Muscle layer of duodenum (tissue), 2 donors: ENCODE data around the gene NECTIN1.

Experiments
- H3K27ac ChIP-seq: one replicate; pipeline ENCODE4 v1.7.0; 2013; ENCODE audit warnings: mild to moderate bottlenecking, low read length
- H3K27me3 ChIP-seq: one replicate; pipeline ENCODE4 v1.7.0; 2013; ENCODE audit warnings: low read depth, mild to moderate bottlenecking, control low read depth, low read length
- H3K36me3 ChIP-seq, 2 donors: one replicate each; pipeline ENCODE4 v1.7.0; 2013; ENCODE audit warnings: low read length in 2 of 2, control low read depth in 1 of 2, mild to moderate bottlenecking in 1 of 2; ENCODE audit not compliant: insufficient read depth in 2 of 2, control insufficient read depth in 1 of 2
- H3K4me1 ChIP-seq, 2 donors: one replicate each; pipeline ENCODE4 v1.7.0; 2013; ENCODE audit warnings: low read length in 2 of 2, mild to moderate bottlenecking in 2 of 2, control low read depth in 1 of 2, moderate library complexity in 1 of 2; ENCODE audit not compliant: insufficient read depth in 2 of 2, control insufficient read depth in 1 of 2
- H3K4me3 ChIP-seq, 2 donors: one replicate each; pipeline ENCODE4 v1.7.0; 2013; ENCODE audit warnings: low read length in 2 of 2, low read depth in 1 of 2, mild to moderate bottlenecking in 1 of 2
- H3K9me3 ChIP-seq, 2 donors: one replicate each; pipeline ENCODE4 v1.7.0; 2013; ENCODE audit warnings: low read length in 2 of 2, control low read depth in 1 of 2, mild to moderate bottlenecking in 1 of 2; ENCODE audit not compliant: control insufficient read depth in 1 of 2
- donor health status: healthy.

Gene NECTIN1

DNA sequence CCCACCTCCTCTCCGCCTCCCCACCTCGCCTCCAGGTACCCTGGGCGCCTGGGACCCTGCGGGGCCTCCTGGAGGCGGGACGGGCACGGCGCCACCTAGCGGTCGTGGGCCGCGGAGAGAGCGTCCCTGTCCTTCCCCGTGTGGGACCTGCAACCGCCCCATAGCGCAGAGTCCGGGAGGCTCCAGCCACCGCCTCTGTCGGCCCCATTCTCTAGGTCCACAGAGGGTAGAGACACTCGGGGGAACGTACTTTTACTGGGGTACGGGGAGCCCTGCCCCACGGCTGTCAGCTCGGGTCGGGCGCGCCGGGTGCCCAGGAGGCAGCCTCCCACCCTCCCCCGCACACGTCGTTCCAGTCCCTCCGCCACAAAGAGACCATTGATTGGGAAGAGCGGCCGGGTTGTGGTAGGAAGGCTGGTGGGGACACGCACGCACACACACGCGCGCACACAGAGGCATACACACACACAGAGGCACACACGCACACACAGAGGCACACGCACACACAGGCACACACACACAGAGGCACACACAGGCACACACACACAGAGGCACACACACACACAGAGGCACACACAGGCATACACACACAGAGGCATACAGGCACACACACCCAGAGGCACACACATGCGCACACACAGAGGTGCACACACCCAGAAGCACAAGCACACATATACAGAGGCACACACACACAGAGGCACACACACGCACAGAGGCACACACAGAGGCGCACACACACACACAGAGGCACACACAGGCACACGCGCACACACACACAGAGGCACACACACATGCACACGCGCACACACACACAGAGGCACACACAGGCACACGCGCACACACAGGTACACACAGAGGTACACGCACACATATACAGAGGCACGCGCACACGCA lies 12.6 kb upstream of the NECTIN1 start:
- peak overlapping the region in 1 of 2 donors; percentile 26 for H3K4me3 ChIP-seq

DNA sequence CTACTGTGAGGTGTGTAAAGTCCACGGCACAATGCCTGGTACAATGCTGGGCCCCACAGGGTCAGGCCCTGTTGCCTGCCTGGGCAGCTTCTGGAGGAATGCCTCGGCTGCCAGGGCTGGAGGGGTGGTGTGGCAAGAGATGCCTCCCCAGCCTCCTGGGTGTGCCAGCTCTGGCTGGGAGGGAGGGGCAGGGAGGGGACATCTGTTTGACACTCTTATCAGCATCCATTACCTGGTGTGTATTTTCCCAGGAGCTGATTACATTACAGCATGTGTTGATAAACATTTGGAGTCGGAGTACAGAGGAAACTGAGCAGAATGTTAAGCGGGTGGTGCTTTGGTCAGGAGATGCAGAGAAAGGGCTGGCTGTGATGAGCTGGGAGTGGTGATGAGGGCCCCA lies 11.0 kb upstream of the NECTIN1 start:
- no peak overlapping the region for H3K4me3 ChIP-seq
- no peaks in the 10 kb centered on the region for H3K9me3 ChIP-seq
- H3K27me3 ChIP-seq: peaks cover 18% of the 10 kb centered on the region
- peaks cover 13 to 16% of the 10 kb centered on the region in 2 donors for H3K4me1 ChIP-seq
- H3K27ac ChIP-seq: peak overlapping the region; percentile 36
- H3K36me3 ChIP-seq: no peaks in the 10 kb centered on the region

More for the DNA sequence above, 12.6 kb upstream of the NECTIN1 start:
- peaks cover 18% of the 10 kb centered on the region for H3K27me3 ChIP-seq
- no peaks in the 10 kb centered on the region for H3K36me3 ChIP-seq
- H3K9me3 ChIP-seq: no peaks in the 10 kb centered on the region
- H3K27ac ChIP-seq: no peak overlapping the region
- H3K4me1 ChIP-seq: peaks cover 13 to 16% of the 10 kb centered on the region in 2 donors

- Histone ChIP-seq H3K27me3 (peaks cover 18% of the 10 kb centered on the region), H3K4me3 (no peak overlapping the region), H3K9me3 (no peaks in the 10 kb centered on the region), H3K36me3 (no peaks in the 10 kb centered on the region), H3K4me1 (peaks cover 13 to 16% of the 10 kb centered on the region in 2 donors), H3K27ac (peak overlapping the region; percentile 36)
Observed at GRCh38 chr11:119739021-119739703, 10.2 kb upstream of the NECTIN1 start.

DNA sequence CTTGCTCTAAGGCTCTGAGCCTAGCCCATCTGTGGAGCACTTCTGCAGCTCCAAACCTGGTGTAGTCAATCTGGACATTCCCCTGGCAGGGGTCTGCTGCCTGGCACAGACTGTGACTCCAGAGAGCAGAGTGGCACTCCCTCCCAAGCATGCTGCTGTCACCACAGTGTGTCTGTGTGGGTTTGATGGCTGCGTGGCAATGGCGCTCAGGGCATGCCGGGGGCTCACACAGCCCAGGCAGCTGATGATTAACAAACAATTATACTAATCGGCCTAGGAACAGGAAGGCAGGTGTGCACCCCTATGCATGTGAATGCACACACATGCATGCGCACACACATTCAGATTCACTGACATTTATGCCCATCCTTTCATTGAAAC lies 9.0 kb upstream of the NECTIN1 start:
- Histone ChIP-seq H3K4me1 (peaks cover 13 to 16% of the 10 kb centered on the region in 2 donors), H3K27me3 (peaks cover 13% of the 10 kb centered on the region), H3K9me3 (no peaks in the 10 kb centered on the region), H3K36me3 (no peaks in the 10 kb centered on the region), H3K4me3 (no peak overlapping the region), H3K27ac (no peak overlapping the region)

GRCh38 chr11:119737366-119738058 lies 8.5 kb upstream of the NECTIN1 start:
- Histone ChIP-seq H3K4me1 (peaks cover 11 to 16% of the 10 kb centered on the region in 2 donors), H3K27me3 (peaks cover 10% of the 10 kb centered on the region), H3K27ac (no peak overlapping the region), H3K9me3 (no peaks in the 10 kb centered on the region), H3K36me3 (no peaks in the 10 kb centered on the region), H3K4me3 (no peak overlapping the region)

GRCh38 chr11:119734788-119735187 lies 5.8 kb upstream of the NECTIN1 start:
- Histone ChIP-seq H3K27ac (no peak overlapping the region), H3K36me3 (no peaks in the 10 kb centered on the region), H3K4me1 (peaks cover 7 to 9% of the 10 kb centered on the region in 2 donors), H3K9me3 (no peaks in the 10 kb centered on the region), H3K4me3 (no peak overlapping the region), H3K27me3 (no peaks in the 10 kb centered on the region)

DNA sequence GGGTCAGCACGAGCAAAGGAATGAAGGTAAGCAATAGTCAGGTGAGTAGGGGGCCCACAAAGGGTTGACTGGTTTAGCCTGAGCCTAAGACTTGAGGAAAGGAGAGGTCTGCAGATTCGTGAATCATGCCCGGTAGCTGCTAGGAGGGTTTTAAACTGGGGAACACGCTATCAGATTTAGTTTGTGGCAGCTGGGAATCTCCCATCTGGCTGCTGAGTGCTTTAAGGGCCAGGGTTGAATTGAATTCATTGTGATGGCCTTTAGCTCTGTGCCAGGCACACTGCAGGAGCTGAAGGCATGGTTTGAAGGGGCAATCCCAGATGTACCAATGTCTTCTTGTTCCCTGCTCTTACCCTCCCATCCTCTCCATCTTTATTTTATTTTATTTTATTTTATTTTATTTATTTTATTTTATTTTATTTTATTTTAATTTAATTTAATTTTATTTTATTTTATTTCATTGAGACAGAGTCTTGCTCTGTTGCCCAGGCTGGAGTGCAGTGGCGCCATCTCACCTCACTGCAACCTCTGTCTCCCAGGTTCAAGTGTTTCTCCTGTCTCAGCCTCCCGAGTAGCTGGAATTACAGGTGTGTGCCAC lies 1.9 kb upstream of the NECTIN1 start:
- no peak overlapping the region for H3K4me3 ChIP-seq
- H3K4me1 ChIP-seq: peaks cover 7 to 28% of the 10 kb centered on the region in 2 donors
- H3K36me3 ChIP-seq: no peaks in the 10 kb centered on the region
- H3K27ac ChIP-seq: no peak overlapping the region
- no peaks in the 10 kb centered on the region for H3K9me3 ChIP-seq
- H3K27me3 ChIP-seq: peaks cover 4% of the 10 kb centered on the region

GRCh38 chr11:119729951-119730613 lies 1.1 kb upstream of the NECTIN1 start:
- Histone ChIP-seq H3K9me3 (no peaks in the 10 kb centered on the region), H3K27me3 (peaks cover 4% of the 10 kb centered on the region), H3K4me1 (peaks cover 7 to 28% of the 10 kb centered on the region in 2 donors), H3K27ac (peak overlapping the region; percentile 51), H3K4me3 (peak overlapping the region; percentile 76 to 80), H3K36me3 (no peaks in the 10 kb centered on the region)

DNA sequence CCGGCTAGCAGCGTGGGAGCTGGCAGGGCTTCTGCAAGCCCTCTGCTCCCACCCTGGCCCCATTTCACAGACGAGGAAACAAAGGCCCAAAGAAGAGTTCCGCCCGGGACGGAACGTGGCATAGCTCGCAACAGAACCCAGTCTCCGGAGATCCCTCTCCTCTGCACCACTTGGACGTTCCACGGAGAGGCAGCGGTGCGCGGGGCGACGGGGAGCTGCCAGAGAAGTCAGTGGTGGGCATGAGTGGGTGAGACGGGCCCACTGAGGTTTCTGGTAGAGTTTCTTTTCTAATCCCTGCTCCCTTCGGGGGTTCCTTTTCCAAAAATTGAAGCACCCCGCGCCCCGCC lies 554 bp upstream of the NECTIN1 start:
- Histone ChIP-seq H3K4me3 (peak overlapping the region; percentile 76 to 80), H3K36me3 (no peaks in the 10 kb centered on the region), H3K4me1 (peaks cover 7 to 28% of the 10 kb centered on the region in 2 donors), H3K27me3 (peaks cover 4% of the 10 kb centered on the region), H3K9me3 (no peaks in the 10 kb centered on the region), H3K27ac (peak overlapping the region; percentile 51)

DNA sequence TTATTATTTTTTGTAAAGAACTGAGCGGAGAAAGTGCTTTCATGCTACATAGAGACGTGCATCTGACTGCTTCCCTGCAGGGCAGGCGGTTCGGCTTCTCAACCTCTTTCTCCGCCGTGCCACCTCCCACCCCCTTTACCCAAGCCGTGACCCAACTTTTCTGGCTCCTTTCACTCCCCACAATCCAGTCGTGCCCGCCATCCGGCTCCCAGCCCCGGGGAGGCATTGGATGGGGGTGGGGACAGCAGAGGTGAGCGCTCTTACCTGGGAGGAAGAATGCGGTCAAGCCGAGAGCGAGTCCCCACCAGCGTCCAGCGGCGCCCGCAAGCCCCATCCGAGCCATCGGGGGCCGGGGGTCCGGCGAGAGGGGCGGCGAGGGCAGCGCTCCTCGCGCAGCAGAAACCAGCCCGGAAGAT lies 781 bp downstream of the NECTIN1 start:
- Histone ChIP-seq H3K4me3 (peak overlapping the region; percentile 76 to 80), H3K9me3 (no peaks in the 10 kb centered on the region), H3K36me3 (no peaks in the 10 kb centered on the region), H3K4me1 (peaks cover 7 to 28% of the 10 kb centered on the region in 2 donors), H3K27ac (peak overlapping the region; percentile 69), H3K27me3 (peaks cover 4% of the 10 kb centered on the region)
